ENCODE results near the gene SQSTM1.

The SQSTM1 gene

DNA sequence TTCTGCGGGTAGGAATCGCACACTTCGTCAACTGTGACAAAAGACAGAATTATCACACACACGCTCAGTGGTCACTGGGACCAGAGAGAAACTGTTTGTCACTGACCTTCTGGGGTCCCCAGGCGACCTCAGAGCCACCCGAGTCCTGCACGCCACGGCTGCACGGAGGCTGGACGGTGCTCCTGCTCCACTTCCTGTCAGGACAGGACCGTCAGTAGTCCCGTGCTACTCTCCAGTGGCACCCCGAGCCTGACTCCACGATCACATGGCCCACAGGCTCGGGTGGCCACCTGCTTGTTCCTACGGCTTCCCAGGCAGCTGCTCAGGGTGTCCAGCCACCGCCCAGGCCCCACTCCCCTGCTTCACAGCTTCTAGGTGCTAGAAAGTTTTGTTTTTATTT, 20.1 kb downstream of the SQSTM1 start:
- H3K27ac ChIP-seq, result no peak overlapping the region
- H3K36me3 ChIP-seq (ENCODE audit: control insufficient read depth, insufficient read depth, low read length), result no peaks in the 10 kb centered on the region
- no peak overlapping the region for H3K4me3 ChIP-seq (ENCODE audit: low read depth, low read length)
- H3K4me1 ChIP-seq, result no peaks in the 10 kb centered on the region
- no peak overlapping the region for H2AFZ ChIP-seq
- no peaks in the 10 kb centered on the region for H3K79me2 ChIP-seq
- no peaks in the 10 kb centered on the region for H3K27me3 ChIP-seq (ENCODE audit: control insufficient read depth, insufficient read depth, low read length)
- H3K9ac ChIP-seq, result no peak overlapping the region
- no peak for TF ChIP-seq CTCF (IDR thresholded peaks at IDR 0.05)
- H3K9me3 ChIP-seq (ENCODE audit: control insufficient read depth, low read length), result no peaks in the 10 kb centered on the region
- no peak overlapping the region for H3K4me2 ChIP-seq (ENCODE audit: low read length)

DNA sequence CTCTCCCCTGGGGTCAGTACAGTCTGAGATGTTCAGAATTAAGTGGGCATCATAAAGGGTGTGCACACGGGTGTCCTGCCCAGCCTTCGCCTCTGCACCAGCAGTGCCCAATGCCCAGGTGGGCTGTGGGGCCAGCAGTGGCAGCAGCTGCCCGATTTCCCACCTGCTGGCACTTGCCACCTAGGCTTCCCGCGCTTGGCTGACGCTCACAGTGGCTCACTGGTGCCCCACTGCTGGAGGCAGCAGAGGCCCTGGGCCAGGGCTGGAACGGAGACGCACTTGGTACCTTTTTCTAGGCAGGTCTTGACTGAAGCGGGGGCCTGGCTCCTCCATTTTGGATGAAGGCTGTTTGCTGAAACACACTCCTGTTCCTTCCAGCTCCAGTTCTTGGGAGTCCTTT, 20.9 kb downstream of the SQSTM1 start:
- no peaks in the 10 kb centered on the region for H3K9me3 ChIP-seq (ENCODE audit: control insufficient read depth, low read length)
- H3K4me2 ChIP-seq (ENCODE audit: low read length), result no peak overlapping the region
- no peaks in the 10 kb centered on the region for H3K36me3 ChIP-seq (ENCODE audit: control insufficient read depth, insufficient read depth, low read length)
- no peak overlapping the region for H3K27ac ChIP-seq
- H2AFZ ChIP-seq, result no peak overlapping the region
- no peaks in the 10 kb centered on the region for H3K27me3 ChIP-seq (ENCODE audit: control insufficient read depth, insufficient read depth, low read length)
- H3K79me2 ChIP-seq, result no peaks in the 10 kb centered on the region
- no peak overlapping the region for H3K9ac ChIP-seq
- TF ChIP-seq CTCF (IDR thresholded peaks at IDR 0.05), result no peak
- H3K4me3 ChIP-seq (ENCODE audit: low read depth, low read length), result no peak overlapping the region
- H3K4me1 ChIP-seq, result no peaks in the 10 kb centered on the region

DNA sequence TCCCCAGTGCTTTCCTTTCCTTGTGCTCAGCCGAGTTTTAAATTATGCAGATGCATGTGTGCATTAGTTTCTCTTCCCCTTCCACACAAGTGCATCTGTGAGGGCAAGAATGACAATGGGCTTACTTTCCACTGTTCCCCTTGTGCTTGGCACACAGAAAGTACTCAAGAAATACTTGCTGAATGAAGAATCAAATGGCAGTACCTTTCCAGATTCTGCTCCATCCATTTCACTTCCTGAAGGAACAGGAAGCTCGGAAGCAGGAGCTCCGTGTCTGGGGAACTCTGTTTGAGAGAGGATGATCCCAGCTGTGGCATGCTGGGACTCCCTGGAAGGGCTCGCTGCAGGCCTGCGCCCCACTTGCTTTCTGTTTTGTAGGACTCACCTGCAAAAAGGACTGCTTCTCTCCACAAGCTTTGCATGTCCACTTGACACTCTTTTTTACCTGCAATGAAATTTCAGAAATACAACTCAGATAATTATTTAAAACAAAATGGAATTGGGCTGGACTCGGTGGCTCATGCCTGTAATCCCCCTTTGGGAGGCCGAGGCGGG, 32.4 kb downstream of the SQSTM1 start:
- H3K9me3 ChIP-seq (ENCODE audit: control insufficient read depth, low read length), result no peaks in the 10 kb centered on the region
- no peaks in the 10 kb centered on the region for H3K4me1 ChIP-seq
- H3K79me2 ChIP-seq, result peaks cover 27% of the 10 kb centered on the region
- no peak overlapping the region for H2AFZ ChIP-seq
- no peaks in the 10 kb centered on the region for H3K27me3 ChIP-seq (ENCODE audit: control insufficient read depth, insufficient read depth, low read length)
- H3K27ac ChIP-seq, result no peak overlapping the region
- no peak for TF ChIP-seq CTCF (IDR thresholded peaks at IDR 0.05)
- no peaks in the 10 kb centered on the region for H3K36me3 ChIP-seq (ENCODE audit: control insufficient read depth, insufficient read depth, low read length)
- H3K4me2 ChIP-seq (ENCODE audit: low read length), result no peak overlapping the region
- H3K4me3 ChIP-seq (ENCODE audit: low read depth, low read length), result no peak overlapping the region
- no peak overlapping the region for H3K9ac ChIP-seq

- Histone ChIP-seq H2AFZ (no peak overlapping the region), H3K79me2 (peaks cover 22% of the 10 kb centered on the region), H3K36me3 (ENCODE audit: control insufficient read depth, insufficient read depth, low read length) (no peaks in the 10 kb centered on the region), H3K27ac (no peak overlapping the region), H3K9me3 (ENCODE audit: control insufficient read depth, low read length) (no peaks in the 10 kb centered on the region), H3K4me1 (no peaks in the 10 kb centered on the region), H3K4me3 (ENCODE audit: low read depth, low read length) (no peak overlapping the region), H3K9ac (no peak overlapping the region), H3K27me3 (ENCODE audit: control insufficient read depth, insufficient read depth, low read length) (no peaks in the 10 kb centered on the region), H3K4me2 (ENCODE audit: low read length) (no peak overlapping the region)
- TF ChIP-seq CTCF (IDR thresholded peaks at IDR 0.05), result no peak
Measured at GRCh38 chr5:179854356-179854755, 33.7 kb downstream of the SQSTM1 start.

DNA sequence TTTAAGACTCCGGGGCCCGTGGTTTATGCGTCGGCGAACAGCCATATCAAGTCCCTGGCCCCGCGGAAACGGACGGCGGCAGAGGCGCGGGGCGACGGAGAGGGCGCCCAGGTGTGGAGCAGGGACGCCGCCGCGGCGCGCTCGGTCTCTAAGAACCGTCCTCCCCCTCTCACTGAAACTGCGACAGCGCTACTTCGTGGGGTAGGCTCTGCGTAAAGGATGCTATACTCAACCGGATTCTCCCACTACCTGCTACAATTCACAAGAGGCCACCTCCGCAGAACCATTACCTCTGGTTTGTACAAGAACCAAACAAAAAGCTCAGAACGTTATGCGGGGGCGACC, 37.5 kb downstream of the SQSTM1 start:
- peak overlapping the region; percentile 86 for H3K27ac ChIP-seq

More for the DNA sequence above, 37.5 kb downstream of the SQSTM1 start:
- Histone ChIP-seq H3K9me3 (ENCODE audit: control insufficient read depth, low read length) (no peaks in the 10 kb centered on the region), H3K9ac (no peak overlapping the region), H3K4me2 (ENCODE audit: low read length) (peak overlapping the region; percentile 78), H3K36me3 (ENCODE audit: control insufficient read depth, insufficient read depth, low read length) (no peaks in the 10 kb centered on the region), H3K27me3 (ENCODE audit: control insufficient read depth, insufficient read depth, low read length) (no peaks in the 10 kb centered on the region), H3K4me3 (ENCODE audit: low read depth, low read length) (peak overlapping the region; percentile 84), H2AFZ (peak overlapping the region; percentile 98), H3K79me2 (peaks cover 21% of the 10 kb centered on the region), H3K4me1 (no peaks in the 10 kb centered on the region)
- TF ChIP-seq CTCF (IDR thresholded peaks at IDR 0.05), result no peak

All from parathyroid adenoma (tissue), 2 donors.